LNCAP (cell line): ENCODE results near the gene ARHGAP44.

Source experiments
- TF ChIP-seq, protein P1 (sequence below): fragments of 450-650 bp; IDR thresholded peaks from 2 replicates; pipeline ENCODE4 v1.5.1; 2017; ENCODE audit warnings: mild to moderate bottlenecking

ARHGAP44 gene

DNA sequence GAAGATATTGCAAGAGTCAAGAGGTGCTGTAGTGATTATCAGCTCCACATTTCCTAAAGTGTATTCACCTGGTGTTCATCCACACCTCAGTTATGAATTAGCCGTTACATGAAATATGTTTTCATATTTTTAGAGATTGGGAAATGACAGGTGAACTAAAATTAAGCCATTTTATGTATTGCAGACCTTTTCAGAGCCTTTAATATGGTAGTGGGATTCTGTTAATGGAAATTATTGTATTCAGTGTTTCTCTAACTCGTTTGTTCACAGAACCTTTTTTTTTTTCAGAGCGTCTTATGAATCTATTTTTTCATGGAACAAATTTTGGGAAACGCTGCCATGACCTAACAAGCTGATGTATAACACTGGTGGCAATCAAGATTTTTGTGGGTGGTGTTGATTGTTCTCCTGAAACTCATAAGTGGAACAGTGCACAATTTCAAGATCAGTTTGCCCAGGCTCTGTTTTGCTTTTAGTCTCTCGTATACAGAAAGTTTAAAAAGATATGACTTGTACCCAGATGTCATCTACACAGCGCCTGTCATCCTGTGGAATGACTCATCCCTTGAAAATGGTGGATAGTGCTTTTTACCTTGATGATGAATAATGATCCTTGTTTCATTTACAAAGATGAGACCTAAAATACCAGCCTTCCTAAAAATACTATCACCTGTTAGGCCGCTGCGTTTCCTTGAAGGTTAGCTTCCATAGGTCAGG lies 88.8 kb downstream of the ARHGAP44 start:
- TF ChIP-seq, protein P1, sequence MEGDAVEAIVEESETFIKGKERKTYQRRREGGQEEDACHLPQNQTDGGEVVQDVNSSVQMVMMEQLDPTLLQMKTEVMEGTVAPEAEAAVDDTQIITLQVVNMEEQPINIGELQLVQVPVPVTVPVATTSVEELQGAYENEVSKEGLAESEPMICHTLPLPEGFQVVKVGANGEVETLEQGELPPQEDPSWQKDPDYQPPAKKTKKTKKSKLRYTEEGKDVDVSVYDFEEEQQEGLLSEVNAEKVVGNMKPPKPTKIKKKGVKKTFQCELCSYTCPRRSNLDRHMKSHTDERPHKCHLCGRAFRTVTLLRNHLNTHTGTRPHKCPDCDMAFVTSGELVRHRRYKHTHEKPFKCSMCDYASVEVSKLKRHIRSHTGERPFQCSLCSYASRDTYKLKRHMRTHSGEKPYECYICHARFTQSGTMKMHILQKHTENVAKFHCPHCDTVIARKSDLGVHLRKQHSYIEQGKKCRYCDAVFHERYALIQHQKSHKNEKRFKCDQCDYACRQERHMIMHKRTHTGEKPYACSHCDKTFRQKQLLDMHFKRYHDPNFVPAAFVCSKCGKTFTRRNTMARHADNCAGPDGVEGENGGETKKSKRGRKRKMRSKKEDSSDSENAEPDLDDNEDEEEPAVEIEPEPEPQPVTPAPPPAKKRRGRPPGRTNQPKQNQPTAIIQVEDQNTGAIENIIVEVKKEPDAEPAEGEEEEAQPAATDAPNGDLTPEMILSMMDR, result no peak

DNA sequence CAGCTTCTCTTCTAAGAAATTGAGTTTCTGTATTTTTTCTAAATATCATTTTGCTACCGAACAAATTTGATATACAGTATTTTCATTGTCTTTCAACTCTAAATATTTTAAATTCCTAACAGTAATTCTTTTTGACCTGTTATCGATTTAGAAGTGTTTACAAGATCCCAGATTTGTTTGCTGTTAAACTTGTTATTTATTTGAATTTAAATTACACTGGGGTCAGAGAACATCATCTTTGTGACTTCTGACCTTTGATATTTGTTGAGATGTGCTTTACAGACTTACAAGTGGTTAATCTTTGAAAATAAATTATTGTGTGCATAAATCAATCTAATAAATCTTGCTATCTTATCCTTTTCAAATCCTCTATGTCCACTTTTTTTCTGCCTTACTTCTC lies 94.2 kb downstream of the ARHGAP44 start:
- TF ChIP-seq, protein P1, result no peak

DNA sequence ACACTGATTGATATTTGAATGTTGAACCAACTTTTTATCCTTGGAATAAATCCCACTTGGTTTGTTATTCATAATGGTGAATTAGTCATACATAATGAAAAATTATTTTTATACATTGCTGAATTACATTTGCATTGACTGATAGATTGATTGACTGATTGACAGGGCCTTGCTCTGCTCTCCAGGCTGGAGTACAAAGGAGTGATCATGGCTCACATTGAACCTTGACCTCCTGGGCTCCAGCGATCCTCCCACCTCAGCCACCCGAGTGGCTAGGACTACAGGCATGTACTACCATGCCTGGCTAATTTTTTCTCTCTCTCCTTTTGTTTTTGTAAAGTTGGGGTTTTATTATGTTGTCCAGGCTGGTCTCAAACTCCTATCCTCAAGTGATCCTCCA lies 97.8 kb downstream of the ARHGAP44 start:
- TF ChIP-seq, protein P1, result no peak

GRCh38 chr17:12896180-12896785 lies 107.0 kb downstream of the ARHGAP44 start:
- TF ChIP-seq, protein P1, result no peak

GRCh38 chr17:12898110-12898509 lies 108.8 kb downstream of the ARHGAP44 start:
- TF ChIP-seq, protein P1, result no peak

GRCh38 chr17:12899604-12900003 lies 110.3 kb downstream of the ARHGAP44 start:
- TF ChIP-seq, protein P1, result no peak

DNA sequence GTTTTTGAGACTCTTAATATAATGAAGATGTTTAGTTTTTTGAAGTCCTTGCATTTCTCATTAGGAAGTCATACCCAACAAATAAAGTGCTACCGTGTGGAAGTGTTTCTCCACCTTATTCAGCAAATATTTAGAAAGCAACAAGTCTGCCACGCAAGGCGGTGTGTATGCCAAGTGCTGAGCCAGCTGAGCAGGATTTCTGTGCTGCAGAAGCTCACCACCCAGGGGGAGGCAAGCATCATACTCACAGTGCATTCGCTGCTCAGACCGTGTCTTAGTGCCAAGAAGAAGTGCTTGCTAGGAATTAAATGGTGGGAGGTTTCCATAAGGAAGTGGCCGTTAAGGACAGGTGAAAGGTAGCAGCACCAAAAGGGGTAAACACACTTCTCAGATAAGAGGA lies 111.2 kb downstream of the ARHGAP44 start:
- TF ChIP-seq, protein P1, result no peak
